DMS114 treated with DMSO at 0.1 percent for 48 hours (cell line): ENCODE measurements around the gene IRF4.

ENCODE experiments used
- DNase-seq: peaks from one replicate; lab custom pipeline; 2025; ENCODE audit not compliant: unreplicated experiment; lab: John Stamatoyannopoulos, UW

The IRF4 gene

DNA sequence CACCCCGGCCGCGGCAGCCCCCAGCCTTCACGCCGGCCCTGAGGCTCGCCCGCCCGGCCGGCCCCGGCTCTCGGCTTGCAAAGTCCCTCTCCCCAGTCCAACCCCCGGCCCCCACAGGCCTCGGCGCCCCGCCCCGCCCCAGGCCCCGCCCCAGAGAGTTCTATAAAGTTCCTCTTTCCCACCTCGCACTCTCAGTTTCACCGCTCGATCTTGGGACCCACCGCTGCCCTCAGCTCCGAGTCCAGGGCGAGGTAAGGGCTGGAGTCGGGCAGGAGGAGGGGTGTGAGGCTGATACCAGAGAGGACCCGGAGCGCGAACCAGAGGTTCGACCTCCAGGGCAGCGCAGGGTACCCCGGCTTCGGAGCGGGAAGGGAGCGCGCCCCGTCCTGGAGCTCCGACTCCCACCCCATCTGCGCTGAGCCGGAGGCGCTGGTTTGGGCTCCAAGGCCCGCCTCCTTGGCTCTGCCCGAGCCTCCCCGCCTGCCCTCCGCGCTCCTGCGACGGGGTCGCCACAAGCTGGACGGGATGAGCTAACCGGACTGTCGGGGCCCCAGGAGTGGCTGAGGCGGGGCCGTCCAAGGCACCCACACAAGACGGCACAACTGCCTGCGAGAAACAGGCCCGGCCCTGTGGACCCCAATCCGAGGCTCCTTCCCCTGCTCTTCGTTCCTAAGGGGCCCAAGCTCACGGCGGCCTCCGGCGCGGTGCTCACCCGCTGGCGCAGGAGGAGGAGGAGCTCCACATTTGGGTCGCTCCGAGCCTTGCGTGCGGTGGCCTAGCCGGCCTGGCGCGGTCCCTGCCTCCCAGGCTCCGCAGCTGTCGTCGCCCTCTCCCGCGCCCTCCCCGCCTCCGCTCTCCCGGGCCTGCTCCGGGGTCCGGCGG is at the start of gene IRF4:
Gene IRF4 (plus strand): TSS at position 194 of the 882 bp plus-strand sequence. CDS start 1,401 bp downstream, outside the sequence.
- DNase-seq, result no peak

DNA sequence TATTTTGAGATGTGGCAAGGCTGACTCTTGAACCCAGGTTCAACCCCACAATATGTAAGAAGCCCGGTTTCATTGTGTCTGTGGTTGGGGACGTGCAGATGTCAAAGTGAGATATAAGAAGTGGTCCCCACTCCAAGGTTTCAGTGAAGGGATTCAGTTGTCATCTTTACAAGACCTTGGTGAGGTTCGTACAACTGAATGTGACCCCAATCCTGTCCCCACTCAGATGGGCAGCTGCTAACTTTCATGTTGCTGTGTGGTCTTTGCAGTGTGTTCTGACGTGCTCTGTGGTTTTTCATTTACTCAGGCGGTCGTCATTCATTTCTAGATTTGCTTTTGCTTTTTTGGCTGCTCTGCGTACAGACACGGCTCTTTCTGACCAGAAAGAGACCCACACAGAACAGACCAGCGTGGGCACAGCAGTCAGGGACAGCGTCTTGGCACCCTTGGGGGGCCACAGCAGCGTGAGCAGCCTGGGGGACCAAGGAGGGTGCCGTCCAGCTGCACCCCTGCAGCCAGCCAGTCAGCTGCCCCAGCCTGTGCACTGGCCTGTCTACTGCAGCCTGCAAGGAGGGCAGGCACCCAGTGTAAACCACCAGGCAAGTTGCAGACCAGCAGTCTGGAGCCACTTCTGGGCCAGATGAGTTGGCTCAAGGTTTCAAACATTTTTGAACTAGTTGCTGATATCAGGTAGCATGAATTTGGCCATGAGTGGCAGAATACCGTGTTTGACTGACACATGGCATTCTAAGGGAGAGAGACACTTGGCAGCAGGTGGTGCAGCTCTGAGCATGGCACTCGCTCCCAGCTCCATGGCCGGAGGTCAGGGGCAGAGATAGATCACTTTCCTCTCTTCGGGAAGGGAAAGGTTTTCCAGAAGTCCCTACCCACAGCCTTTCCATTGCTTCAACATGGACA is 49.4 kb upstream of the IRF4 start:
- DNase-seq, result no peak

DNA sequence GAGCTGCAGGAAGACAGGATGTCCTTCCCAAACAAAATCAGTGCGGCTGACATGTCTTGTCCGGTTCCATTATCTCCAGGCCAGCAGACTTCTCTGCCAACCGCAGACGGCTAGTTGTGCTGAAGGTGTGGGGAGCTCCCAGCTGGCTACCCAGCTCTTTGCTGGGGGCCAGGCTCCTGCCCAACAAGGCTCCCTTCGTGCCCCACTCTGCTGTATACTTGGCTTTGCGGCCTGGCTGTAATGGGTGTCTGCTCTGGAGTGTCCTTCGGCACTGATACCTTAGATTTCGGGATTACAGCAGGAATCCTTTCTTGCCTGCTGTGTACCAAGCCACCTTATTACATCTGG is 48.7 kb upstream of the IRF4 start:
- no peak for DNase-seq

DNA sequence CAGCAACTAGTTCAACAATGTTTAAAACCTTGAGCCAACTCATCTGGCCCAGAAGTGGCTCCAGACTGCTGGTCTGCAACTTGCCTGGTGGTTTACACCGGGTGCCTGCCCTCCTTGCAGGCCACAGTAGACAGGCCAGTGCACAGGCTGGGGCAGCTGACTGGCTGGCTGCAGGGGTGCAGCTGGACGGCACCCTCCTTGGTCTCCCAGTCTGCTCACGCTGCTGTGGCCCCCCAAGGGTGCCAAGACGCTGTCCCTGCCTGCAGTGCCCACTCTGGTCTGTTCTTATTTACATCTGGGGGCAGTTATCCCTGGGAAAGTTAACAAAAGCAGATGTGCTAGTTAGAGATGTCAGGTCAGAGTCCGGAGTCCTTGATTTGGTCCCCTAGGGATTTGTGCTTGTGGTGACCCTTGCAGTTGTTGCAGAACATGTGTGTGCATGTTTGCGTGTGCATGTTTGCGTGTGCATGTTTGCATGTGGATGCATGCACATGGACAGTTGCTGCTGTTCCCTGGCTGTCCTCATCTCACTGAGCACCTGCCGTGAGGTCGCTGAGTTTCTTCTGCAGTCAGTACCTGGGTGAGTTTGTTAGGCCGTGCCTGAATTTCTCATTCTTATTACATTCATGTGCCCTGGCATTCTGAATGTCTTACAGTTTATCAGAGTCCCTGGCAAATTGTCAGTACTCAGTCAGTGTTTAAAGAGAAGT is 48.2 kb upstream of the IRF4 start:
- DNase-seq, result no peak

DNA sequence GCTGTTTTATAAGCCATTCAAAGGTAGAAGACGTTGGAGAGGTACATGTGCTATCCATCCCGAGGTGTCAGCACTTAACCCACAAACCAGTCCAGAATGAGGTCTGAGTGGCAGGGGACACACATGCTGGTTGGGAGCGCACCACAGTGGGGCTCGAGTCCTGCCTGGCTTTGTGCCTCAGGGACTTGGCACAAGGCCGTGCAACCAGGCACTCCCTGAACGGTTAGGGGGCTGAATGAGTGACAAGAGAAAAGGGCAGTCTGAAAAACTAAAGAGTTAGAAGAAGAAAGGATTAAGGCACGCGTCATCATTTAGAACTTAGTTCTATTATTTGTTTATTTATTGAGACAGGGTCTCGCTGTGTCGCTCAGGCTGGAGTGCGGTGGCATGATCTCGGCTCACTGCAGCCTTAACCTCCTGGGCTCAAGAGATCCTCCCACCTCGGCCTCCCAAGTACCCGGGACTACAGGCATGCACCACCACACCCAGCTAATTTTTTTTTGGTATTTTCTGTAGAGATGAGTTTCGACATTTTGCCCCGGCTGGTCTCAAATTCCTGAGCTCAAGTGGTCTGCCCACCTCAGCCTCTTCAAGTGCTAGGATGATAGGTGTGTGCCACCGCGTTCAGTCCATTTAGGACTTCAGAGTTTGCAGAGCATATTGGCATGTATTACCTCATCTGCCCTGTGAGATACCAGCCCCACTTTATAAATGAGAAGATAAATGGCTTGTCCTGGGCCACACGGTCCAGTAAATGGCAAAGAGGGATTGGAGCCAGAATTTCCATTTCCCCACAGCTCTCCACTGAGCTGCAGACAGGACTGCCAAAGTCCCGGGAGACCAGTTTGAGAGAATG is 47.4 kb upstream of the IRF4 start:
- DNase-seq, result no peak

DNA sequence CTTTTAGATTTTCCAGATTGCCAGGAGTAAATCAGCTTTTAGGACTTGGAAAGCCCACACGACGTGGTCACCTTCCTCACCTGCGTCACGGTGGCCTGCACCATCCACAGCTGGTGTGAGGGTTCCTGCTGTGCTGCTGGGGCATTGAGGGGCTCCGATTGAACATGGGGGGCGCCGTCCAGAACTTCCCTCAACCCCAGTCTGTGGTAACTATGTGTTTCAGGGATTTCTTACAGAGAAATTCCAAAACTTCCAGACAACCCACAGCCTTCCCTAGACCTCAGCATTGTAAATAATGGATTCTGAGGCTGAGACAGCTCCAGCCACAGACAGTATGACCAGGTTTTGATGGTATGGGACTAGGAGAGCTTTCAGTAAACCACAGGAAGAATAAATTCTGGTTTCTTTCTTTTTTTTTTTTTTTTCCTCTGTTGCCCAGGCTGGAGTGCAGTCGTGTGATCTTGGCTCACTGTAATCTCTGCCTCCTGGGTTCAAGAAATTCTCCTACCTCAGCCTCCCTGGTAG is 46.7 kb upstream of the IRF4 start:
- no peak for DNase-seq

DNA sequence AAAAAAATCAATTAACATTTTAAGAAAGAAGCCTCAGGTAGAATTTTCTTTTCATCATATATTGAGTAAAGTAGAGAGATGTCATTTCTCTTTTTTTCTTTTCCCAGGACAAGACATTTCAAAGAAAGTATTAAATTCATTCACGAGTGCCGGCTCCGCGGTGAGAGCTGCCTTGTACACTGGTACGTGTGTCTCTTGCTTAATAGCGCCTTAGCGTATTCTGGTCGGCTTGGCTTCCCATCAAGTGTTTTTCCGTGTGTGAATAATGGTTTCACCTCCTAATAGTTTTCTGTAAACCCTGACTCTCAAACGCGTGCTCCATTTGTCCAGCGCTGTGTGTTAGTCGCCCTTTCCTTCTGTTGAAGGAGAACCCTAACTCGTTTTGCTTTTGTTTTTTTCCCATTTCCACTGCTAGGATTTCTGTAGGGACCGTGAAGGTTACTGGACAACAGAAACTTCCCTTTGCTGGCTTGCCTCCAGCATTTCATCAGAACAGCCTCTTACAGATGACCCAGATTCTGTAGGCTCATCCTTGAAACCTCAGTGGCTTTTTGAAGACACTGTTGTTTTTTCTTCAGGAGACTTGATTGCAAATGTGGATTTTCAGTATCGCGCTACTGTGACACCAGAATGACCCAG is 45.7 kb upstream of the IRF4 start:
- DNase-seq, result no peak

DNA sequence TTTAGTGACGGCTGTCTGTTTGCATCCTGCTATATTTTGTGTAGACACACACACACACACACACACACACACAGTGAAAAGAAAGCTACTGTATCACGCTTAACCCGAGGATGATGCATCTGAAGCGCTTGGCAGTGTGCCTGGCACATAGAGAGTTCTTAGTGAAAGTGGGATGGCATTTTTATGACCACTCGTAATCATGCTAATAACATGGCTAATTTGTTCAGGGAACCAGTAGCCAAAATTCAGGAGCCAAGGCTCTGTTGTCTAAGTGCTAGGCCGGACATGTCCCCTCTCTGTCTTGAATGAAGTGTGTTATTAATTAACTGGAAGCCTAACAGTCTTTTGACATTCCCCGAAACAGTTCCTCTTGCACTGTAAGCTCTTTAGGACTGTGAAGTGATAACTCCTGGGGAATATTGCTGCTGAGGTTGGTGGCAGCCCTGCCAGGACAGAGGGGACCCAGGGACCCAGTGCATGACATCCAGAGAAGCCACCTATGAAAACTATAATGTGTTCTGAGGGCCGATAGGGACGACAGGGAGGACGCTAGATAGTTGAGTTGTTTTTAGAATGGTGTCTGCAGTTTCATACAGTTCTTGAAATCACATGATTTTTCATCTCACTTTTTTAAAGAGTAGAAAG is 45.0 kb upstream of the IRF4 start:
- no peak for DNase-seq

DNA sequence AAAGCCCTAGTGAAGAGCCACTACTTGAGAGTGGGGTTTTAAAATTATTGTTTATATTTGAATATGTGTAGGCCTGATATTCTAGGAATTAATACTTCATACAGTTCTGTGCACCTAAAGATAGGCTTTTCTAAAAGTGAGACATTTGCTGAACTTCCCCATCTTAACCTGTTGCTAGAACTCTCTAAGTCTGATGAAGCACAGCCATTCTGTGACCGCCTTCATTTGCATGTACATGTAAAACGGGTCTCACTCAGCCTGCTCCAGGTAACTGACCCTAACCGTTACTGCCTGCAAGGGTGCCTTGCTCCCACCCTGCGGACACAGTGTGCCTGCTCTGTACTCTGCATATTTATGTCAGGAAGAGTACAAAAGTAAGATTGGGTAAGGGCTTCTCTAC is 44.3 kb upstream of the IRF4 start:
- no peak for DNase-seq

DNA sequence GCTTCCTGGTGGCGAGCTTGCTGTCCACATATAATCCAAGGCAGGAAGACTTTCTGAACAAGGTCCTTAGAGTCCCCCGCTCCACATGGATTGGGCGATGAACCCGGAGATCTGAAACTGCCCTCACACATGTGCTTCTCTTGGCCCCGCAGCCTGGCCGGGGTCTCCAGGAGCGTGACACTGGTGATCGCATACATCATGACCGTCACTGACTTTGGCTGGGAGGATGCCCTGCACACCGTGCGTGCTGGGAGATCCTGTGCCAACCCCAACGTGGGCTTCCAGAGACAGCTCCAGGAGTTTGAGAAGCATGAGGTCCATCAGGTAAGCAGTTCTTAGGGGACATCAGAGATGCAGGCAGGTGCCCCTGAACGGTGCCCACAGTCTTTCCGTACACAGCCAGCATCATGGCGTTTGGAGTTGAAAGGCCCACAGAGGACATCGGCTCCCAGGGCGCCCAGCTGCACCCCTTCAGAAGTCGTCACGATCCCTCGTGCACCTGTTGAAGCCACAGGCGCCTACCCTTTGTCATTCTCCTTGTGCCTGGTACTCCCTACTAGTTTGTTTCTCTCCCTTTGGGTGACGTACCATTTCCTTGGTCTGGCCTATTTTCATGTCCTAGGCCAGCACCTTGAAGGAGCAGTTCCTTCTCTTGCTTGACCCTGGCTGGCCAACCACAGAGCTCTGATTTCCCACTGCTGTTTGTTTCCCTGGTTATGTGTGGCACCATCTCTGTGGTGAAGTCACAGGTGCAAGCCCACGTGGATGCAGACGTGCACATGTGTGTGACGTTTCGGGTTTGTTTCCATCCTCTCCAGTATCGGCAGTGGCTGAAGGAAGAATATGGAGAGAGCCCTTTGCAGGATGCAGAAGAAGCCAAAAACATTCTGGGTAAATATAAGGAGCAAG is 43.3 kb upstream of the IRF4 start:
- DNase-seq, result no peak

DNA sequence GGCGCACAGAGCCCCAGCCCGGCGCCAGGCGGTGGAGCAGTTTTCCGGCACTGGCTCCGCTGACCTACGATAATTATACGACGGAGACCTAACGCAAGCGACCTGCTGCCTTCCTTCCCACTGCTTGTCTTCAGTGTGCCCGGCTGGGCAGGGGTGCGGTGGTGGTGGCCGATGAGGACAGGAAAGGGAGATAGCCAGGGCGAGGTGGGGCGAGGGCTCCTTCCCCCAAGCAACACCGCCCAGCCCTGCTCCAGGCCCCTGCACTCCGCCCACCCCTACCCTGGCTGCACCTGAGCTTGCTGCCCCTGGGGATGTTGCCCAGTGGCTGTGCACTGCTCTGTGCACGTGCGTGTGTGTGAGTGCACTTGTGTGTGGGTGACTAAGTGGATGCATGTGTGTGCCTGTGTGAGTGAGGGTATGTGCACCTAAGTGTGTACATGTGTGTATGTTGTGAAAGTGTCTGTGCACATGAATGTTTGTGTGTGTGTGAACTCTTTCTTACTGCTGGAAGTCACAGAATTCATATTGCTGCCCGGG is 42.6 kb upstream of the IRF4 start:
- no peak for DNase-seq

DNA sequence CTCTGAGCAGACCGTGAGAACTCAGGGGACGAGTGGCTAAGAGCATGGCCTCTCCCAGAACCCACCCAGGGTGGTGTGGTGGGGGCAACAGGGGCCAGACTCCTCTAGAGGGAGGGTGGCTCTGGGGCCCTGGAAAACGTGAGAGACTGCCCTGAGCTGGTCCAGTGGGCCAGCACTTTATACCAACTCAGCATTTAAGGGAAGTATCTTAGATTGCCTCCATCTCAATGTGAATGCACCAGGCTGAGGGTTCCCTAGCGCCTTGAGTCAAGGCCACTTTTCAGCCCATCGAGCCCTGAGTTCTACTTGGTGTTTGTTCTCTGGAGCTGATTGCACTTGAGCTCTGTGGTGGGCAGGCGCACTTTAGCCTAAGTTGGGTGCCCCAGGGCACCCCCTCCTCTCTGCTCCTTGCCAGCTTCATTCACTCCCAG is 42.0 kb upstream of the IRF4 start:
- no peak for DNase-seq

DNA sequence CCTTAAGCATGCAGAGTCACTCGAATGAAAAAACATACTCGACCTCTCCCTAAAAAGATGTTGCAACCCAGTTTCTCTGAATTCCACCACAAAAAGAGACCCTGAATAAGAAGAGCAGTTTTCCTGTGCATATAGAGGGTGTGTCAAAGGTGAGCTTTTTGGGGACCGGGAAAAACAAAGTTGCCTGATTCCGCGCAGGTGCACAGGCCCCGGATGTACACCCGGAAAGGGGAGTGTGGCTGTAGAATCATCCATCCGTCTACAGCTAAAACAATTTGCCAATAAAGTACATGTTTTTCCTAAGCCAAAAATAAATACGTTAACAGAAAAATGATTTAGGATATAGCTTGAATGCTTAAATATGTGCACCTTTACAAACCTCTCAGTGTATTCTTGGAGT is 41.2 kb upstream of the IRF4 start:
- DNase-seq, result no peak

DNA sequence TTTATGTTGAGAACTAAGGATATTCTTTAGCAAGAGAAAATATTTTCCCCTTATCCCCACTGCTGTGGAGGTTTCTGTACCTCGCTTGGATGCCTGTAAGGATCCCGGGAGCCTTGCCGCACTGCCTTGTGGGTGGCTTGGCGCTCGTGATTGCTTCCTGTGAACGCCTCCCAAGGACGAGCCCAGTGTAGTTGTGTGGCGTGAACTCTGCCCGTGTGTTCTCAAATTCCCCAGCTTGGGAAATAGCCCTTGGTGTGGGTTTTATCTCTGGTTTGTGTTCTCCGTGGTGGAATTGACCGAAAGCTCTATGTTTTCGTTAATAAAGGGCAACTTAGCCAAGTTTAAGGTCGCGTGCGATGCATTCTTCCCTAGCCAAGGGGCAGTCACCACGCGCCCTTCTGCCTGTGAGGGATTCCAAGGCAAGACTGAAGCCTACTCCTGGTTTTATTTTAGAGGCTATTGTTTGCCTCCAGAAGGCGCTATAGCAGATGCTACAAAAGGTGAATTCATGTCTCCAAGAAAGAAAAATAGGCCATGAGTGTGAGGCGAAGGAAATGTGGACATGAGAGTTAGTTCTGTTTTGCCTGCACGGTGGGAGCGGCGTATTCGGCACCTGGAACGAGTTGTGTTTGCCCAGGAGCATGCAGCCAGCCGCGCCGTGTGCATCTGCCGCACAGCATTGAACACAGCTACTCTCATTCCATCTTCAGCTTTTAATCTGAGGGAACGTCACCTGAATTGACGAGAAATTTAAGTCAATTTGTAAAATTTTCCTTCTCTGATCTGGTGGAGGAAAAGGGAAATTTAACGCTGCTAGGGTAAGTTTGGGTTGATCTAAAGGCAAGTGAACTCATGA is 40.3 kb upstream of the IRF4 start:
- DNase-seq, result no peak

DNA sequence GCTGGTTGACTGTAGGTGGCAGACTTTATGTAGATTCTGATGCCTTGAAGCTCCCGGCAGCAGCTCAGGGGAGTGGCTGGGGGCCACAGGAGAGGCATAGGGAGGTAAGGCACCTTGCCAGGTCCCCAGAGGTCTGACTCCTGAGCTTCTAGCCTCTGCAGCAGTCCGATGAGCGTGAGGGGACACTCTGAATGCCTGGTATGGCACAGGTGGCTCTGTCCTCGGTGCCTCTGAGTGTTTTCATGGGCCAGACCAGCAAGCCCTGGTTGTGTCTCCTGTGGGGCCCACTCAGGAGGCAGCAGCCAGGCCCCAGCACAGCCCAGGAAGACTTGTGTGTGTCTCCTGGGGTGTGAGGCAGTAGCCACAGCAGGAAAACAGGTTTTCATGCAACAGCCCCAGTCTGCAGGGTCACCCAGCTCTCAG is 39.7 kb upstream of the IRF4 start:
- DNase-seq, result no peak

DNA sequence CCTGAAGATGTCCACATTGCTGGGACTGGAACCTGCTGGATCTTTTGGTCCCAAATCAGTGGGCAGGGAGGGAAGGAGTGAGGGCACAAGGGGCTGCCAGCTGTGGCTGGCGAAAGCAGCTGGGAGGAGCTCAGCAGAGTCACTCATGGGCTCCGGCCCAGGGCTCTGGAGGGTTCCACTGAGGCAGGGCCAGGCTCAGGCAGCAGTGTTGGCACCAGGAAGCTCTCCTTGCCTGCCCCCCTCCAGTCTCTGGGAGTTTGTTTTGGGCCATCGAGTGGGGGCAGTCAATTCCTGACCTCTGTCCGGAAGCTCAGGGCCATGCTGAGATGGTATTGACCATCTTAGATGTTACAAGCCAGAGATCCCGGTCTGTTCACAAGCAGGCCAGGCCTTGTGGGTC is 39.1 kb upstream of the IRF4 start:
- no peak for DNase-seq

DNA sequence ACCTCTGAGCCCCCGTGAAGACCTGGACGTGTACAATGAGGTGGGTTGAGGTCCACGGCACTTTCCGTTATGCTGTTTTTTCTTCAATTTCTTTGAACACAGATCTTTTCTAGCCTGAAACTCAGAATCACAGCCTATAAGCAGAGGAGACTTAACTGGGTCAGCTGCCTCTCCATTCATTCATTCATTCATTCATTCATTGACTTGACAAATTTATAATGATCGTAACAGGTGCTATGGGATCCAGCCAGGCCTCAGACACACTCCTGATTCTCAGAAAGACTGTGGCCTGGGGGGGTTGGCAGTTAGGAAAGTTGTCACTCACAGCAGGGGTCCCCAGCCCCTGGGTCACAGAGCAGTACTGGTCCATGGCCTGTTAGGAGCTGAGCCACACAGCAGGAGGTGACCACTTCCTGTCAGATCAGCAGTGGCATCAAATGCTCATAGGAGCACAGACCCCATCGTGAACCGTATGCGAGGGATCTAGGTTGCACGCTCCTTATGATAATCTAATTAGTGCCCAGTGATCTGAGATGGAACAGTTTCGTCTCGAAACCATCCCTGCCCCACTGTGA is 38.6 kb upstream of the IRF4 start:
- no peak for DNase-seq
